Measurements from ENCODE around the gene HLA-DQA1. TPM values are rescaled to one million over a fixed set of nuclear protein-coding genes. Genes with fewer than 3 reads are reported as not detected.

HLA-DQA1 gene
- total and polyA plus RNA-seq, 2 experiments from 2014 or later = 0.42 TPM; not detected in 1

GRCh38 chr6:32643904-32644303 is 6.7 kb downstream of the HLA-DQA1 start:
- Histone ChIP-seq H3F3A (replicated peaks; ENCODE audit: low read depth) (no peaks in the 10 kb centered on the region), H4K20me1 (replicated peaks; ENCODE audit: insufficient read depth) (no peaks in the 10 kb centered on the region), H3K4me3 (no peak overlapping the region), H3K36me3 (ENCODE audit: insufficient read depth) (no peaks in the 10 kb centered on the region), H3K9me2 (ENCODE audit: insufficient read depth) (no peaks in the 10 kb centered on the region), H2AFZ (no peak overlapping the region), H3K27ac (ENCODE audit: low read depth) (no peak overlapping the region), H3K4me2 (no peak overlapping the region), H3K27me3 (ENCODE audit: insufficient read depth) (no peaks in the 10 kb centered on the region), H3K79me2 (replicated peaks; ENCODE audit: insufficient read depth) (no peaks in the 10 kb centered on the region), H3K4me1 (ENCODE audit: insufficient read depth) (no peaks in the 10 kb centered on the region)
- ATAC-seq (no peak), DNase-seq (ENCODE audit: low spot score) (no peak)
- Mint-ChIP-seq H3K4me1 (peaks cover 2% of the 10 kb centered on the region; the same call in 2 of the 3 replicates), H3K27me3 (ENCODE audit: insufficient read depth, low read depth, poor library complexity) (no peaks in the 10 kb centered on the region), H3K9me3 (peaks cover 1% of the 10 kb centered on the region; the same call in 1 of the 3 replicates), H3K27ac (no peak overlapping the region), H3K36me3 (ENCODE audit: low read depth) (no peaks in the 10 kb centered on the region), H3K4me3 (no peak overlapping the region)
- TF ChIP-seq CREB1 (CRISPR knock-in tag; IDR thresholded peaks at IDR 0.05; ENCODE audit: low read depth) (no peak), REST (IDR thresholded peaks at IDR 0.05; ENCODE audit: unreplicated experiment) (no peak), ZNF114 (CRISPR knock-in tag; IDR thresholded peaks at IDR 0.05) (no peak), EZH2phosphoT487 (IDR thresholded peaks at IDR 0.05; ENCODE audit: unreplicated experiment) (no peak), ZNF331 (CRISPR knock-in tag; IDR thresholded peaks at IDR 0.05; ENCODE audit: low read depth) (no peak), CTCF (conservative IDR thresholded peaks at IDR 0.05; ENCODE audit: low read depth in 2 of 2) (no peak), NANOG (IDR thresholded peaks at IDR 0.05; ENCODE audit: borderline replicate concordance) (no peak), POLR2AphosphoS5 (IDR thresholded peaks at IDR 0.05; ENCODE audit: low read depth) (no peak), STAT1 (IDR thresholded peaks at IDR 0.05; ENCODE audit: unreplicated experiment) (no peak), JUNB (IDR thresholded peaks at IDR 0.05; ENCODE audit: unreplicated experiment) (no peak), ZNF462 (CRISPR knock-in tag; IDR thresholded peaks at IDR 0.05) (no peak), ETS1 (IDR thresholded peaks at IDR 0.05) (no peak), EZH2 (IDR thresholded peaks at IDR 0.05; ENCODE audit: low read depth, unreplicated experiment) (no peak)

All from GM23338 (cell line).